ENCODE results near the gene FAM20B.

GRCh38 chr1:179036844-179037465, 11.3 kb downstream of the FAM20B start:
- TF ChIP-seq, protein P1, sequence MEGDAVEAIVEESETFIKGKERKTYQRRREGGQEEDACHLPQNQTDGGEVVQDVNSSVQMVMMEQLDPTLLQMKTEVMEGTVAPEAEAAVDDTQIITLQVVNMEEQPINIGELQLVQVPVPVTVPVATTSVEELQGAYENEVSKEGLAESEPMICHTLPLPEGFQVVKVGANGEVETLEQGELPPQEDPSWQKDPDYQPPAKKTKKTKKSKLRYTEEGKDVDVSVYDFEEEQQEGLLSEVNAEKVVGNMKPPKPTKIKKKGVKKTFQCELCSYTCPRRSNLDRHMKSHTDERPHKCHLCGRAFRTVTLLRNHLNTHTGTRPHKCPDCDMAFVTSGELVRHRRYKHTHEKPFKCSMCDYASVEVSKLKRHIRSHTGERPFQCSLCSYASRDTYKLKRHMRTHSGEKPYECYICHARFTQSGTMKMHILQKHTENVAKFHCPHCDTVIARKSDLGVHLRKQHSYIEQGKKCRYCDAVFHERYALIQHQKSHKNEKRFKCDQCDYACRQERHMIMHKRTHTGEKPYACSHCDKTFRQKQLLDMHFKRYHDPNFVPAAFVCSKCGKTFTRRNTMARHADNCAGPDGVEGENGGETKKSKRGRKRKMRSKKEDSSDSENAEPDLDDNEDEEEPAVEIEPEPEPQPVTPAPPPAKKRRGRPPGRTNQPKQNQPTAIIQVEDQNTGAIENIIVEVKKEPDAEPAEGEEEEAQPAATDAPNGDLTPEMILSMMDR (IDR thresholded peaks at IDR 0.05; ENCODE audit: low read length): no peak
- no peak for TF ChIP-seq EZH2 (IDR thresholded peaks at IDR 0.05; ENCODE audit: borderline replicate concordance, low read length)

Measured in OCI-LY1 (cell line).